Measurements from ENCODE around the gene ZNF565.
"Not testable (repeated sequence)": the region's sequence is repeated elsewhere in the genome, so short reads cannot be mapped to it uniquely, and the experiment has no call there.

Gene ZNF565

DNA sequence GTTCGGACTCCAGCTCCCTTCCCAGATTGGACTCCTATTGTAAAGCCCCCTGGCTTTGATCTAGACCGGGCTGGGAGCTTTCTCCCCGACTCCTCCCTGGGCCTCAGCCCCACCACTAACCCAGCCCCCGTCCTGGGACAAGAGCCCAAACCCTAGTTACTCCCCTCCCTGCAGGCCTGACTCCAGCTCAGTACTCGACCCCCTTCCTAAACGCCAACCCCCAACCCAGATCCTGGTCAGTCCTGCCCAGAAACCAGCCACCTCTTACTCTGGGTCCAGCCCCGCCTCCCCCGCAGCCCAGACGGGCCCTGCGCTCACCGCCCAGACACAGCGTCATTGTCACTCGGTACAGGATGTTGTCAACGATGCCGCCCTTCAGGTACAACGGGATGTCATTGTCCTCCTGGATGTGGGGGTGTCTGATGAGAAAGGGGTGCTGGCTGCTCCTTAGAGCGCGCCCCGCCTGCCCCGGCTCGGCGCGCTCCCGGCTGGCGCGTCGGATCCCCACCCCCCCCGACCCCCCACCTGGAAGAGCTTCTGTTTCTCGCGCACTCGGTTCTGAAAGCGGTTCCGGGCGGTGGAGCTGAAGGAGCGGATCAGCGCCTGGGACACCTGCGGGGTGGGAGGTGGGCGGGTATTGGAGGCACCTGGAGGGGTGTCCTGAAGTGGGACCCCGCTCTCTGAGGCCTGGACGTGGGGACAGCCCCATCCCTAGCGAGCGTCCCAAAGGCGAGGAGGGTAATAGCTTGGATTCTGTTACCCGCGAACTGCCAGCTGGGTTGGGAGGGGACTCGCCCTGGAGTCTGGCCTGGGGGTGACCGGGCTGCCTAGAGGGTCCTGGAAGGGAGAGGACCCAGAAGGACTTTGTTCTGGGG lies 63.1 kb downstream of the ZNF565 start:
- DNase-seq (ENCODE audit: low read depth in 1 of 2, low spot score in 1 of 2), result no peak

DNA sequence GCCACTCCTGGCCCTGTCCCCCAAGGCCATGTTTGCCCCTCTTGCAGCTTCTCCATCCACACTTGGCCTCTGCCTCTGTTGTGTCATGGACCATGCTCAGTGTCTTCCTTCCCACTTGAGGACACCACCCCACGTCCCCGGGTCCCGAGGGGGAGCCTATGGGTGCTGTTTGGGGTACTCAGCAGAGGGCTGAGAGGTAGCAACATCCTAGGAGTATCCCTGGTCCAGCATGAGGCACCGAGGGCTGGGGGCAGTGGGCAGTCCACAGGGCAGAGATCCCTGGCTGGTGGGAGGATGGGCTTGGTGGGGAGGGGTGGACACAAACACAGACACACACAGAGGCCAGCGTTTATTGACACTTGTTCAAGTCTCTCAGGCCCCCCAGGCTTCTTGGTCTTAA lies 63.9 kb downstream of the ZNF565 start:
- DNase-seq (ENCODE audit: low read depth in 1 of 2, low spot score in 1 of 2), result no peak

GRCh38 chr19:36149673-36150406 lies 64.6 kb downstream of the ZNF565 start:
- no peak for DNase-seq (ENCODE audit: low read depth in 1 of 2, low spot score in 1 of 2)

- no peak for DNase-seq (ENCODE audit: low read depth in 1 of 2, low spot score in 1 of 2)
These were observed 69.8 kb downstream of the ZNF565 start for GRCh38 chr19:36144624-36145023.

DNA sequence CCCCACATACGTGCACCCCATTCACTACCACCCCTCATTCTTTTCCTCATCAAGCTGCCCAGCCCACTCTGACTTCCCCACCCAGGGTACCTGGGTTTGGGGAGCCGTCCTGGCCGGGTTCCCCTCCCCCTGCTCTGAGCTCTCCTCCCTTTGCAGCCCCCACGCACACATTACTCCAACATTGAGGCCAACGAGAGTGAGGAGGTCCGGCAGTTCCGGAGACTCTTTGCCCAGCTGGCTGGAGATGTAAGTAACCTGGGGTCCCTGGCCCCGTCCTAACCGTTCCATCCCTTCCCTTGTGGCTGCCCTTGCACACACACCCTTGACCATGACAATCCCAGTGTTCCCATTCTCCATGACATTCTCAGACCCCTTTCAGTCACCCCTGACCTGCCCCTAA lies 72.0 kb downstream of the ZNF565 start:
- DNase-seq (ENCODE audit: low read depth in 1 of 2, low spot score in 1 of 2), result no peak

DNA sequence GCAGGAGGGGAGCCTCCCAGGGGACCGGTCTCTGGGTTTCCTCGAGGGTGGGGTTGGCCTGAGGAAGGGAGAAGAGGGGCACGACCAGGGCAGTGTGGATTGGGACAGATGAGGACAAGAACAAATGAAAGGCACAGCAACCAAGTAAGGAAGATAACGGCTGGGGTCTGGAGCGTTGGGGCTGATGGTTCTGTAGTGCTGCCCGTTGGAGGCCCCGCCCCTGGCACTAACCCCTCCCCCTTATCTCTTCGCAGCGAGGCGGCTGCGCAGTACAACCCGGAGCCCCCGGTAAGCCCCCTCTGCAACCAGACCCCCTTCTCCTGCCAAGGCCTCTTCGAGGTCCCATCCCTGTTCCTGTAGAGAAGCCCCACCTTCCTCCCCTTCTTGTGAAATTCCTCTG lies 72.4 kb downstream of the ZNF565 start:
- no peak for DNase-seq (ENCODE audit: low read depth in 1 of 2, low spot score in 1 of 2)

- peak; percentile 86 to 93 for DNase-seq (ENCODE audit: low read depth in 1 of 2, low spot score in 1 of 2)
These were observed 73.2 kb downstream of the ZNF565 start for GRCh38 chr19:36141039-36141927.

- DNase-seq (ENCODE audit: low read depth in 1 of 2, low spot score in 1 of 2), result peak; percentile 35 to 42
These were observed 74.0 kb downstream of the ZNF565 start for GRCh38 chr19:36140304-36141038.

GRCh38 chr19:36139473-36140303 lies 74.8 kb downstream of the ZNF565 start, which contains the start of gene CAPNS1:
CAPNS1 (plus strand) TSS chr19:36140066; CDS start chr19:36141012, 946 bp downstream.
- peak; percentile 76 to 88 for DNase-seq (ENCODE audit: low read depth in 1 of 2, low spot score in 1 of 2)

GRCh38 chr19:36139120-36139472 lies 75.4 kb downstream of the ZNF565 start:
- DNase-seq (ENCODE audit: low read depth in 1 of 2, low spot score in 1 of 2), result no peak

- no peak for DNase-seq (ENCODE audit: low read depth in 1 of 2, low spot score in 1 of 2)
These were observed 77.3 kb downstream of the ZNF565 start for GRCh38 chr19:36136964-36137686.

DNA sequence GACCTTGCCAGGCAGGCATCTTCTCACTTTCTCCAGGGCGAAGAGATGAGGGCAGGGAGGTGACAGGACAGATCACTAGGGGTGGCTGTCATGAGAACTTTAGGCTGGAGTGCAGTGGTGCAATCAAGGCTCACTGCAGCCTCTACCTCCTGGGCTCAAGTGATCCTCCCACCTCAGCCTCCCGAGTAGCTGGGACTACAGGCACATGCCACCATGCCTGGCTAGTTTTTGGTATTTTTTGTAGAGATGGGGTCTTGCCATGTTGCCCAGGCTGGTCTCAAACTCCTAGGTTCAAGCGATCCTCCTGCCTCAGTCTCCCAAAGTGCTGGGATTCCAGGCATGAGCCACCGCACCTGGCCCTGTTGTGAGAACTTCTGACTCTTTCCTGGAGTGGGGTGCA lies 79.6 kb downstream of the ZNF565 start:
- DNase-seq (ENCODE audit: low read depth in 1 of 2, low spot score in 1 of 2), result not testable (repeated sequence)
